ENCODE data around the gene PPM1A. TPM values are rescaled to one million over a fixed set of nuclear protein-coding genes. Genes with fewer than 3 reads are reported as not detected.

The PPM1A gene
- total and polyA plus RNA-seq, 9 of the 15 experiments (the other 6 are each of a cell fraction or from before 2014, with no cell fraction given) = 5.5 to 23.9 (median 15.2) TPM

- TF ChIP-seq FOXK2 (conservative IDR thresholded peaks at IDR 0.05 in 1 of 2, IDR thresholded peaks at IDR 0.05 in 1 of 2; ENCODE audit: low read depth in 2 of 2) = 0 out of 4 replicates have a peak, but pooled peaks of 1 of the 2 experiments have one; percentile 11
- TF ChIP-seq, protein P1, sequence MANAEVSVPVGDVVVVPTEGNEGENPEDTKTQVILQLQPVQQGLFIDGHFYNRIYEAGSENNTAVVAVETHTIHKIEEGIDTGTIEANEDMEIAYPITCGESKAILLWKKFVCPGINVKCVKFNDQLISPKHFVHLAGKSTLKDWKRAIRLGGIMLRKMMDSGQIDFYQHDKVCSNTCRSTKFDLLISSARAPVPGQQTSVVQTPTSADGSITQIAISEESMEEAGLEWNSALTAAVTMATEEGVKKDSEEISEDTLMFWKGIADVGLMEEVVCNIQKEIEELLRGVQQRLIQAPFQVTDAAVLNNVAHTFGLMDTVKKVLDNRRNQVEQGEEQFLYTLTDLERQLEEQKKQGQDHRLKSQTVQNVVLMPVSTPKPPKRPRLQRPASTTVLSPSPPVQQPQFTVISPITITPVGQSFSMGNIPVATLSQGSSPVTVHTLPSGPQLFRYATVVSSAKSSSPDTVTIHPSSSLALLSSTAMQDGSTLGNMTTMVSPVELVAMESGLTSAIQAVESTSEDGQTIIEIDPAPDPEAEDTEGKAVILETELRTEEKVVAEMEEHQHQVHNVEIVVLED (CRISPR knock-in tag; IDR thresholded peaks at IDR 0.05) = peak; percentile 58
- TF ChIP-seq CREM (IDR thresholded peaks at IDR 0.05; ENCODE audit: low read depth) = peak; percentile 95
- peak; percentile 77; the same call in 1 of the 2 replicates for TF ChIP-seq GTF2E2 (tag; IDR thresholded peaks at IDR 0.05)
- TF ChIP-seq ZBED1 (IDR thresholded peaks at IDR 0.05) = no peak
- TF ChIP-seq ETS1 (conservative IDR thresholded peaks at IDR 0.05; ENCODE audit: control insufficient read depth, low read depth, low read length) = peak; percentile 30; the same call in 1 of the 2 replicates
- peak; percentile 75 for TF ChIP-seq POLR2AphosphoS5 (IDR thresholded peaks at IDR 0.05; ENCODE audit: control insufficient read depth, insufficient read depth, low read depth, low read length)
- TF ChIP-seq, protein P2, sequence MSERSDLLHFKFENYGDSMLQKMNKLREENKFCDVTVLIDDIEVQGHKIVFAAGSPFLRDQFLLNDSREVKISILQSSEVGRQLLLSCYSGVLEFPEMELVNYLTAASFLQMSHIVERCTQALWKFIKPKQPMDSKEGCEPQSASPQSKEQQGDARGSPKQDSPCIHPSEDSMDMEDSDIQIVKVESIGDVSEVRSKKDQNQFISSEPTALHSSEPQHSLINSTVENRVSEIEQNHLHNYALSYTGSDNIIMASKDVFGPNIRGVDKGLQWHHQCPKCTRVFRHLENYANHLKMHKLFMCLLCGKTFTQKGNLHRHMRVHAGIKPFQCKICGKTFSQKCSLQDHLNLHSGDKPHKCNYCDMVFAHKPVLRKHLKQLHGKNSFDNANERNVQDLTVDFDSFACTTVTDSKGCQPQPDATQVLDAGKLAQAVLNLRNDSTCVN (CRISPR knock-in tag; IDR thresholded peaks at IDR 0.05) = no peak
- no peak for TF ChIP-seq ZNF24 (IDR thresholded peaks at IDR 0.05)
- TF ChIP-seq ZNF232 (CRISPR knock-in tag; IDR thresholded peaks at IDR 0.05) = no peak
- TF ChIP-seq ZKSCAN1 (IDR thresholded peaks at IDR 0.05; ENCODE audit: low read depth, low read length) = no peak
- TF ChIP-seq ZNF3 (CRISPR knock-in tag; IDR thresholded peaks at IDR 0.05) = no peak
- TF ChIP-seq VEZF1 (CRISPR knock-in tag; IDR thresholded peaks at IDR 0.05) = peak; percentile 60; the same call in 1 of the 2 replicates
- peak; percentile 25 for TF ChIP-seq NEUROD1 (IDR thresholded peaks at IDR 0.05; ENCODE audit: borderline replicate concordance, low read depth, low read length, partially characterized antibody)
- TF ChIP-seq SETDB1 (IDR thresholded peaks at IDR 0.05; ENCODE audit: low read length) = no peak
- no peak for TF ChIP-seq HEY1 (CRISPR knock-in tag; IDR thresholded peaks at IDR 0.05; ENCODE audit: borderline replicate concordance)
- no peak for TF ChIP-seq KDM2B (CRISPR knock-in tag; IDR thresholded peaks at IDR 0.05)
- peak; percentile 95 for TF ChIP-seq ZFX (CRISPR knock-in tag; IDR thresholded peaks at IDR 0.05)
- peak; percentile 57; the same call in 1 of the 2 replicates for TF ChIP-seq ZNF589 (CRISPR knock-in tag; IDR thresholded peaks at IDR 0.05; ENCODE audit: low read depth)
- TF ChIP-seq FOXP1 (CRISPR knock-in tag; IDR thresholded peaks at IDR 0.05) = peak; percentile 43; the same call in 1 of the 2 replicates
- TF ChIP-seq RBM14 (IDR thresholded peaks at IDR 0.05; ENCODE audit: borderline replicate concordance, insufficient read depth, low read depth, low read length) = 0 out of 2 replicates have a peak, but pooled peaks have one; percentile 46
- no peak for TF ChIP-seq STAT5B (CRISPR knock-in tag; IDR thresholded peaks at IDR 0.05)
- peak; percentile 57 for TF ChIP-seq TAF9B (IDR thresholded peaks at IDR 0.05; ENCODE audit: partially characterized antibody)
- peak; percentile 55 for TF ChIP-seq CCNT2 (IDR thresholded peaks at IDR 0.05; ENCODE audit: borderline replicate concordance, extremely low read depth, insufficient read length, low read depth, low read length)
These were observed at the start of gene PPM1A (continued) for GRCh38 chr14:60248697-60249318.

Data from K562 (cell line).